Measurements from ENCODE around the gene GLIS2. TPM values are rescaled to one million over a fixed set of nuclear protein-coding genes. Genes with fewer than 3 reads are reported as not detected.

GLIS2 gene
- total RNA-seq, 6 donors from 2014 or later = 10.5 to 35.2 (median 22.6) TPM

GRCh38 chr16:4336701-4337539 is 21.1 kb downstream of the GLIS2 start:
- 91 to 92% methylated on average over 7 to 33 of the region's 41 CpGs for WGBS, 2 donors
- TF ChIP-seq POLR2AphosphoS5 (IDR thresholded peaks at IDR 0.05) = no peak
- no peak for ATAC-seq (ENCODE audit: low FRiP score in 2 of 2)
- Histone ChIP-seq H3K9me3 (no peaks in the 10 kb centered on the region), H3K4me3 (no peak overlapping the region), H3K27me3 (no peaks in the 10 kb centered on the region), H3K36me3 (peaks cover 2 to 84% (median 60%) of the 10 kb centered on the region in 4 donors), H3K27ac (peak overlapping the region in 2 of 4 donors; percentile 75 to 88), H3K4me1 (peaks cover 25 to 41% (median 36%) of the 10 kb centered on the region in 4 donors)
- peak in 1 of 2 donors; percentile 80 for DNase-seq

- H3K36me3 ChIP-seq = peaks cover 2 to 78% (median 55%) of the 10 kb centered on the region in 4 donors
- no peak for DNase-seq
- H3K27ac ChIP-seq = peak overlapping the region in 3 of 4 donors; percentile 74 to 88 (median 75)
- 70 to 86% methylated on average over 2 to 12 of the region's 12 CpGs for WGBS, 2 donors
- peaks cover 29 to 46% (median 36%) of the 10 kb centered on the region in 4 donors for H3K4me1 ChIP-seq
- no peak overlapping the region for H3K4me3 ChIP-seq
- no peak for ATAC-seq (ENCODE audit: low FRiP score in 2 of 2)
- no peaks in the 10 kb centered on the region for H3K27me3 ChIP-seq
- no peak for TF ChIP-seq EP300 (IDR thresholded peaks at IDR 0.05)
- TF ChIP-seq POLR2AphosphoS5 (IDR thresholded peaks at IDR 0.05) = no peak
- no peak for TF ChIP-seq POLR2A (IDR thresholded peaks at IDR 0.05)
- TF ChIP-seq CTCF (IDR thresholded peaks at IDR 0.05) = no peak
- no peaks in the 10 kb centered on the region for H3K9me3 ChIP-seq
These were observed 21.7 kb downstream of the GLIS2 start for GRCh38 chr16:4337540-4338088.

GRCh38 chr16:4338125-4338582 is 22.3 kb downstream of the GLIS2 start:
- H3K4me3 ChIP-seq = no peak overlapping the region
- peak overlapping the region in 3 of 4 donors; percentile 74 to 88 (median 75) for H3K27ac ChIP-seq
- TF ChIP-seq POLR2A (IDR thresholded peaks at IDR 0.05) (no peak), EP300 (IDR thresholded peaks at IDR 0.05) (no peak), CTCF (IDR thresholded peaks at IDR 0.05) (no peak), POLR2AphosphoS5 (IDR thresholded peaks at IDR 0.05) (no peak)
- no peak for ATAC-seq (ENCODE audit: low FRiP score in 2 of 2)
- H3K9me3 ChIP-seq = no peaks in the 10 kb centered on the region
- 35 to 84% methylated on average over 2 to 11 of the region's 12 CpGs for WGBS, 2 donors
- no peaks in the 10 kb centered on the region for H3K27me3 ChIP-seq
- H3K36me3 ChIP-seq = peaks cover 2 to 72% (median 51%) of the 10 kb centered on the region in 4 donors
- DNase-seq = peak in 1 of 2 donors; percentile 75
- peaks cover 34 to 52% (median 39%) of the 10 kb centered on the region in 4 donors for H3K4me1 ChIP-seq

- peak in 1 of 2 donors; percentile 44 for DNase-seq
- Histone ChIP-seq H3K36me3 (peaks cover 2 to 66% (median 50%) of the 10 kb centered on the region in 4 donors), H3K27ac (peak overlapping the region; percentile 66 to 88 (median 74)), H3K27me3 (no peaks in the 10 kb centered on the region), H3K4me3 (no peak overlapping the region), H3K4me1 (peaks cover 40 to 58% (median 46%) of the 10 kb centered on the region in 4 donors), H3K9me3 (no peaks in the 10 kb centered on the region)
- TF ChIP-seq CTCF (IDR thresholded peaks at IDR 0.05) (no peak), POLR2AphosphoS5 (IDR thresholded peaks at IDR 0.05) (no peak), EP300 (IDR thresholded peaks at IDR 0.05) (no peak), POLR2A (IDR thresholded peaks at IDR 0.05) (no peak)
- 79 to 82% methylated on average over 7 to 10 of the region's 10 CpGs for WGBS, 2 donors
- ATAC-seq (ENCODE audit: low FRiP score in 2 of 2) = no peak
These were observed 22.9 kb downstream of the GLIS2 start for GRCh38 chr16:4338712-4339299.

GRCh38 chr16:4339455-4339854 is 23.6 kb downstream of the GLIS2 start:
- no peak overlapping the region for H3K4me3 ChIP-seq
- 51 to 71% methylated on average over 9 to 10 of the region's 10 CpGs for WGBS, 2 donors
- H3K27me3 ChIP-seq = no peaks in the 10 kb centered on the region
- DNase-seq = no peak
- TF ChIP-seq CTCF (IDR thresholded peaks at IDR 0.05) (no peak), POLR2AphosphoS5 (IDR thresholded peaks at IDR 0.05) (no peak), EP300 (IDR thresholded peaks at IDR 0.05) (no peak), POLR2A (IDR thresholded peaks at IDR 0.05) (no peak)
- peaks cover 2 to 63% (median 50%) of the 10 kb centered on the region in 4 donors for H3K36me3 ChIP-seq
- H3K27ac ChIP-seq = peak overlapping the region; percentile 66 to 88 (median 74)
- peaks cover 42 to 61% (median 48%) of the 10 kb centered on the region in 4 donors for H3K4me1 ChIP-seq
- no peaks in the 10 kb centered on the region for H3K9me3 ChIP-seq
- no peak for ATAC-seq (ENCODE audit: low FRiP score in 2 of 2)
